GM12878 (cell line): ENCODE data around the gene RBM4B. TPM values are rescaled to one million over a fixed set of nuclear protein-coding genes. Genes with fewer than 3 reads are reported as not detected.

Source experiments
- GATAD2B ChIP-seq: fragments of 450-650 bp; conservative IDR thresholded peaks from 2 replicates; pipeline ENCODE4 v1.6.1; 2017; ENCODE audit warnings: low read depth, mild to moderate bottlenecking, moderate library complexity
- MYC ChIP-seq: IDR thresholded peaks from 2 replicates; pipeline ENCODE4 v1.6.1; 2011; ENCODE audit warnings: mild to moderate bottlenecking, low read length, moderate library complexity, inconsistent platforms; ENCODE audit not compliant: insufficient read depth, insufficient replicate concordance, insufficient read length, severe bottlenecking
- SIX5 ChIP-seq: IDR thresholded peaks from 2 replicates; pipeline ENCODE4 v1.6.1; 2011; ENCODE audit warnings: mild to moderate bottlenecking, low read depth, low read length, moderate library complexity; ENCODE audit not compliant: severe bottlenecking
- SREBF1 ChIP-seq: IDR thresholded peaks from 2 replicates; pipeline ENCODE4 v1.6.1; 2012; ENCODE audit warnings: mild to moderate bottlenecking, low read length
- ZSCAN29 ChIP-seq: fragments of 450-650 bp; IDR thresholded peaks from 2 replicates; pipeline ENCODE4 v1.6.1; 2017; ENCODE audit warnings: mild to moderate bottlenecking, moderate library complexity
- polyA plus RNA-seq, 11 experiments: library from polyadenylated mRNA; depleted of rRNA in 4 of 11; unstranded in 6 of 11; stranded (reverse) in 5 of 11; fragments of >200 nt; fragmentation: Nextera tagmentation in 4 of 11; fragmentation: Illumina TruSeq in 1 of 11; extraction: Ambion mirVana in 4 of 11; extraction: Trizol in 1 of 11; gene quantifications; 1 replicate in 1 of 11; 2 replicates in 10 of 11; pipeline versions ENCODE4 v1.2.1 to v1.2.3, GENCODE V29; 2011 to 2016; ENCODE audit warnings: inconsistent platforms in 2 of 11, missing spikeins in 2 of 11, low read depth in 1 of 11
- total RNA-seq, 4 experiments: library from RNA; depleted of rRNA in 3 of 4; stranded (reverse); fragments of >200 nt in 3 of 4; fragmentation: Illumina TruSeq in 1 of 4; extraction: Trizol in 1 of 4; gene quantifications; 2 replicates each; pipeline versions ENCODE4 v1.2.1 to v1.2.3, GENCODE V29; 2013 to 2021
- TF ChIP-seq, protein P1 (sequence below): fragments of 450-650 bp; formaldehyde crosslinking; IDR thresholded peaks from 2 replicates; pipeline ENCODE4 v1.5.0; 2022; ENCODE audit warnings: mild to moderate bottlenecking, missing genetic modification characterization
- TF ChIP-seq, protein P2 (sequence below): fragments of 450-650 bp; IDR thresholded peaks from 2 replicates; pipeline ENCODE4 v1.6.1; 2017; ENCODE audit warnings: antibody characterized with exemption, mild to moderate bottlenecking, moderate library complexity
- TF ChIP-seq, protein P3 (sequence below): fragments of 450-650 bp; IDR thresholded peaks from 2 replicates; pipeline ENCODE4 v1.6.1; 2017; ENCODE audit warnings: borderline replicate concordance
- TF ChIP-seq, protein P4 (sequence below): fragments of 450-650 bp; IDR thresholded peaks from 2 replicates; pipeline ENCODE4 v1.6.1; 2017; ENCODE audit warnings: mild to moderate bottlenecking, moderate library complexity
- TF ChIP-seq, protein P5 (sequence below): IDR thresholded peaks from 2 replicates; pipeline ENCODE4 v1.6.1; 2012; ENCODE audit warnings: low read depth, low read length, improper control_type of control experiment

The RBM4B gene
- total and polyA plus RNA-seq, 10 of the 15 experiments (the other 5 are each of a cell fraction or from before 2014, with no cell fraction given), result 16.1 to 37.0 (median 21.6) TPM

DNA sequence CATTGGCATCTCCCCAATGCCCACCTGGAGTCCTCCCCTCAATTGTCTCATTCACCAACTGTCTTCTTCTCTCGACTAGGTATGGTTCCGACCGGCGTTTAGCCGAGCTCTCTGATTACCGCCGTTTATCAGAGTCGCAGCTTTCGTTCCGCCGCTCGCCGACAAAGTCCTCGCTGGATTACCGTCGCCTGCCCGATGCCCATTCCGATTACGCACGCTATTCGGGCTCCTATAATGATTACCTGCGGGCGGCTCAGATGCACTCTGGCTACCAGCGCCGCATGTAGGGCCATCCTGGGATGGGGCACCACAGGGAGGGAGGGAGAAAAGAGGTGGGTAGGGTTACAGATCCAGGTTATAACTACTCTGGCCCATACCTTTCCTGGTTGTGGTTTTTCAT, 51.3 kb downstream of the RBM4B start (continued):
- TF ChIP-seq, protein P1, sequence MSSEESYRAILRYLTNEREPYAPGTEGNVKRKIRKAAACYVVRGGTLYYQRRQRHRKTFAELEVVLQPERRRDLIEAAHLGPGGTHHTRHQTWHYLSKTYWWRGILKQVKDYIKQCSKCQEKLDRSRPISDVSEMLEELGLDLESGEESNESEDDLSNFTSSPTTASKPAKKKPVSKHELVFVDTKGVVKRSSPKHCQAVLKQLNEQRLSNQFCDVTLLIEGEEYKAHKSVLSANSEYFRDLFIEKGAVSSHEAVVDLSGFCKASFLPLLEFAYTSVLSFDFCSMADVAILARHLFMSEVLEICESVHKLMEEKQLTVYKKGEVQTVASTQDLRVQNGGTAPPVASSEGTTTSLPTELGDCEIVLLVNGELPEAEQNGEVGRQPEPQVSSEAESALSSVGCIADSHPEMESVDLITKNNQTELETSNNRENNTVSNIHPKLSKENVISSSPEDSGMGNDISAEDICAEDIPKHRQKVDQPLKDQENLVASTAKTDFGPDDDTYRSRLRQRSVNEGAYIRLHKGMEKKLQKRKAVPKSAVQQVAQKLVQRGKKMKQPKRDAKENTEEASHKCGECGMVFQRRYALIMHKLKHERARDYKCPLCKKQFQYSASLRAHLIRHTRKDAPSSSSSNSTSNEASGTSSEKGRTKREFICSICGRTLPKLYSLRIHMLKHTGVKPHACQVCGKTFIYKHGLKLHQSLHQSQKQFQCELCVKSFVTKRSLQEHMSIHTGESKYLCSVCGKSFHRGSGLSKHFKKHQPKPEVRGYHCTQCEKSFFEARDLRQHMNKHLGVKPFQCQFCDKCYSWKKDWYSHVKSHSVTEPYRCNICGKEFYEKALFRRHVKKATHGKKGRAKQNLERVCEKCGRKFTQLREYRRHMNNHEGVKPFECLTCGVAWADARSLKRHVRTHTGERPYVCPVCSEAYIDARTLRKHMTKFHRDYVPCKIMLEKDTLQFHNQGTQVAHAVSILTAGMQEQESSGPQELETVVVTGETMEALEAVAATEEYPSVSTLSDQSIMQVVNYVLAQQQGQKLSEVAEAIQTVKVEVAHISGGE, result no peak
- no peak for TF ChIP-seq ZSCAN29
- TF ChIP-seq, protein P2, sequence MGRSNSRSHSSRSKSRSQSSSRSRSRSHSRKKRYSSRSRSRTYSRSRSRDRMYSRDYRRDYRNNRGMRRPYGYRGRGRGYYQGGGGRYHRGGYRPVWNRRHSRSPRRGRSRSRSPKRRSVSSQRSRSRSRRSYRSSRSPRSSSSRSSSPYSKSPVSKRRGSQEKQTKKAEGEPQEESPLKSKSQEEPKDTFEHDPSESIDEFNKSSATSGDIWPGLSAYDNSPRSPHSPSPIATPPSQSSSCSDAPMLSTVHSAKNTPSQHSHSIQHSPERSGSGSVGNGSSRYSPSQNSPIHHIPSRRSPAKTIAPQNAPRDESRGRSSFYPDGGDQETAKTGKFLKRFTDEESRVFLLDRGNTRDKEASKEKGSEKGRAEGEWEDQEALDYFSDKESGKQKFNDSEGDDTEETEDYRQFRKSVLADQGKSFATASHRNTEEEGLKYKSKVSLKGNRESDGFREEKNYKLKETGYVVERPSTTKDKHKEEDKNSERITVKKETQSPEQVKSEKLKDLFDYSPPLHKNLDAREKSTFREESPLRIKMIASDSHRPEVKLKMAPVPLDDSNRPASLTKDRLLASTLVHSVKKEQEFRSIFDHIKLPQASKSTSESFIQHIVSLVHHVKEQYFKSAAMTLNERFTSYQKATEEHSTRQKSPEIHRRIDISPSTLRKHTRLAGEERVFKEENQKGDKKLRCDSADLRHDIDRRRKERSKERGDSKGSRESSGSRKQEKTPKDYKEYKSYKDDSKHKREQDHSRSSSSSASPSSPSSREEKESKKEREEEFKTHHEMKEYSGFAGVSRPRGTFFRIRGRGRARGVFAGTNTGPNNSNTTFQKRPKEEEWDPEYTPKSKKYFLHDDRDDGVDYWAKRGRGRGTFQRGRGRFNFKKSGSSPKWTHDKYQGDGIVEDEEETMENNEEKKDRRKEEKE, result no peak
- TF ChIP-seq, protein P3, sequence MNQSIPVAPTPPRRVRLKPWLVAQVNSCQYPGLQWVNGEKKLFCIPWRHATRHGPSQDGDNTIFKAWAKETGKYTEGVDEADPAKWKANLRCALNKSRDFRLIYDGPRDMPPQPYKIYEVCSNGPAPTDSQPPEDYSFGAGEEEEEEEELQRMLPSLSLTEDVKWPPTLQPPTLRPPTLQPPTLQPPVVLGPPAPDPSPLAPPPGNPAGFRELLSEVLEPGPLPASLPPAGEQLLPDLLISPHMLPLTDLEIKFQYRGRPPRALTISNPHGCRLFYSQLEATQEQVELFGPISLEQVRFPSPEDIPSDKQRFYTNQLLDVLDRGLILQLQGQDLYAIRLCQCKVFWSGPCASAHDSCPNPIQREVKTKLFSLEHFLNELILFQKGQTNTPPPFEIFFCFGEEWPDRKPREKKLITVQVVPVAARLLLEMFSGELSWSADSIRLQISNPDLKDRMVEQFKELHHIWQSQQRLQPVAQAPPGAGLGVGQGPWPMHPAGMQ, result no peak
- no peak for TF ChIP-seq SIX5
- TF ChIP-seq MYC, result no peak
- TF ChIP-seq, protein P4, sequence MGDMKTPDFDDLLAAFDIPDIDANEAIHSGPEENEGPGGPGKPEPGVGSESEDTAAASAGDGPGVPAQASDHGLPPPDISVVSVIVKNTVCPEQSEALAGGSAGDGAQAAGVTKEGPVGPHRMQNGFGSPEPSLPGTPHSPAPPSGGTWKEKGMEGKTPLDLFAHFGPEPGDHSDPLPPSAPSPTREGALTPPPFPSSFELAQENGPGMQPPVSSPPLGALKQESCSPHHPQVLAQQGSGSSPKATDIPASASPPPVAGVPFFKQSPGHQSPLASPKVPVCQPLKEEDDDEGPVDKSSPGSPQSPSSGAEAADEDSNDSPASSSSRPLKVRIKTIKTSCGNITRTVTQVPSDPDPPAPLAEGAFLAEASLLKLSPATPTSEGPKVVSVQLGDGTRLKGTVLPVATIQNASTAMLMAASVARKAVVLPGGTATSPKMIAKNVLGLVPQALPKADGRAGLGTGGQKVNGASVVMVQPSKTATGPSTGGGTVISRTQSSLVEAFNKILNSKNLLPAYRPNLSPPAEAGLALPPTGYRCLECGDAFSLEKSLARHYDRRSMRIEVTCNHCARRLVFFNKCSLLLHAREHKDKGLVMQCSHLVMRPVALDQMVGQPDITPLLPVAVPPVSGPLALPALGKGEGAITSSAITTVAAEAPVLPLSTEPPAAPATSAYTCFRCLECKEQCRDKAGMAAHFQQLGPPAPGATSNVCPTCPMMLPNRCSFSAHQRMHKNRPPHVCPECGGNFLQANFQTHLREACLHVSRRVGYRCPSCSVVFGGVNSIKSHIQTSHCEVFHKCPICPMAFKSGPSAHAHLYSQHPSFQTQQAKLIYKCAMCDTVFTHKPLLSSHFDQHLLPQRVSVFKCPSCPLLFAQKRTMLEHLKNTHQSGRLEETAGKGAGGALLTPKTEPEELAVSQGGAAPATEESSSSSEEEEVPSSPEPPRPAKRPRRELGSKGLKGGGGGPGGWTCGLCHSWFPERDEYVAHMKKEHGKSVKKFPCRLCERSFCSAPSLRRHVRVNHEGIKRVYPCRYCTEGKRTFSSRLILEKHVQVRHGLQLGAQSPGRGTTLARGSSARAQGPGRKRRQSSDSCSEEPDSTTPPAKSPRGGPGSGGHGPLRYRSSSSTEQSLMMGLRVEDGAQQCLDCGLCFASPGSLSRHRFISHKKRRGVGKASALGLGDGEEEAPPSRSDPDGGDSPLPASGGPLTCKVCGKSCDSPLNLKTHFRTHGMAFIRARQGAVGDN, result no peak
- no peak for TF ChIP-seq SREBF1
- TF ChIP-seq GATAD2B, result no peak
- TF ChIP-seq, protein P5, sequence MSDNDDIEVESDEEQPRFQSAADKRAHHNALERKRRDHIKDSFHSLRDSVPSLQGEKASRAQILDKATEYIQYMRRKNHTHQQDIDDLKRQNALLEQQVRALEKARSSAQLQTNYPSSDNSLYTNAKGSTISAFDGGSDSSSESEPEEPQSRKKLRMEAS, result no peak
